KBM-7 (cell line): ENCODE measurements around the gene GSTP1.
"Not testable (repeated sequence)": the region's sequence is repeated elsewhere in the genome, so short reads cannot be mapped to it uniquely, and the experiment has no call there.

ENCODE experiments used
- DNase-seq: peaks from one replicate; pipeline ENCODE4 v3.0.0-alpha.2; 2015
- in situ Hi-C: fragments of 300-500 bp; cut with MboI; formaldehyde crosslinking; loops from 2 replicates; pipeline ENCODE4 v1.14.3; 2020; ENCODE audit warnings: low sequenced_read_pairs, low pct_unique_long_range_greater_than_20kb, mixed read lengths

Gene GSTP1

GRCh38 chr11:67610302-67610868, 26.8 kb downstream of the GSTP1 start:
- in situ Hi-C loops: no loop called here
- DNase-seq: no peak

GRCh38 chr11:67611165-67611564, 27.6 kb downstream of the GSTP1 start:
- in situ Hi-C loops: no loop called here
- DNase-seq: no peak

GRCh38 chr11:67611704-67612587, 28.3 kb downstream of the GSTP1 start:
- DNase-seq: no peak
- in situ Hi-C loops: no loop called here

DNA sequence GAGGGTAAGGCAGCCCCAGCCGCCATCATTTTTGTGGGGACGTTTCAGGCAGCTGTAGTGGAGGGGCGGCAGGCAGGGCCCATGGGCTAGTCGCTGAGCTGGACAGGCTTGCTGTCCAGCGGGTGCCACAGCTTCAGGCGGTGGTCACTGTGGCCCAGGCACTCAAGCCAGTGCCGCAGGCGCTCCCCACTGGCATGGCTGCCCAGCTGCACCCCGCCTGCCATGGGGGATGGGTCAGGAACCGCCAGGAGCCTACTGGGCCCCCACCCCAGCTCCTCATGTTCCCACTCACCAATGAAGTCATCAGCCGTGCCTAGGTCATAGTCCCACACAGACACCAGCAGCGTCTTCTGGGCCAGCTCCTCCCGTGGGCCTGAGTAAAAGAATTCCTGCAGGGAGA, 29.1 kb downstream of the GSTP1 start:
- DNase-seq: no peak
- in situ Hi-C loops: no loop called here

GRCh38 chr11:67613313-67613959, 29.8 kb downstream of the GSTP1 start:
- in situ Hi-C loops: no loop called here

DNA sequence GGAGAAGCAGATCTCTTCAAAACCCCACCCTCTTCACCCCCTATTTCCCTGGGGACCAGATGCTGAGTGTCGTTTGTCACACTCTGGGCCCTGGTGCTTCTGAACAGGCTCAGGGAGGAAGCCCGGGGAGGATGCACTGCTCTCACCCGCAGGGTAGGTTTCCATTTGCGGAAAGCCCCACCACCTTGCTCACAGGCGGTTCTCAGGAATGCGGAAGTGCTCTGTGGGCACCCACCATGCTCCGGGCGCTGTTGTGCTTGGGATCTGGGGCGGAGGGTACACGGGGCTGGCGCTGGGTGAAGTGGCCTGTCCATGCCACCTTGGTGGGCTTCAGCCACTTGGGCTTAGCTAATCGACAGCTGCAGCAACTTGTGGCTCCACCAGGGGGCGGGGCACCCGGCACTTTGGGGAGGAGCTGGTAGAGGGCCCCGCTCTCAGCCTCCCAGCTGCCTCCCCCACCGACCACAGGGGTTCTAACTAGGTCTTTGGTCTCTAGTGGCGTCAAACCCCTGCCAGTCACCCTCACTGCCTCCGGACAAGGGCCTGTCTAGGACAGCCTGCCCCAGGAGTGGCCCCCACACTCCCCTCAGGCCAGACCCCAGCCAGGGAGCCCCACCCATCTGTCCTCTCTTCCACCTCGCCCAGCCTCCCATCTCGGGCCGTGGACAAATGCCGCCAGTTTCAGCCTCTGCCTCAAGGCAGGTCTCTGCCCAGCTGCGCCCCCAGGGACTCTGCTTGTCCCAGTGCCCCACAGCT, 30.5 kb downstream of the GSTP1 start:
- in situ Hi-C loops: no loop called here
- DNase-seq: peak; percentile 90

More at GRCh38 chr11:67613313-67613959, 29.8 kb downstream of the GSTP1 start:
- DNase-seq: no peak

DNA sequence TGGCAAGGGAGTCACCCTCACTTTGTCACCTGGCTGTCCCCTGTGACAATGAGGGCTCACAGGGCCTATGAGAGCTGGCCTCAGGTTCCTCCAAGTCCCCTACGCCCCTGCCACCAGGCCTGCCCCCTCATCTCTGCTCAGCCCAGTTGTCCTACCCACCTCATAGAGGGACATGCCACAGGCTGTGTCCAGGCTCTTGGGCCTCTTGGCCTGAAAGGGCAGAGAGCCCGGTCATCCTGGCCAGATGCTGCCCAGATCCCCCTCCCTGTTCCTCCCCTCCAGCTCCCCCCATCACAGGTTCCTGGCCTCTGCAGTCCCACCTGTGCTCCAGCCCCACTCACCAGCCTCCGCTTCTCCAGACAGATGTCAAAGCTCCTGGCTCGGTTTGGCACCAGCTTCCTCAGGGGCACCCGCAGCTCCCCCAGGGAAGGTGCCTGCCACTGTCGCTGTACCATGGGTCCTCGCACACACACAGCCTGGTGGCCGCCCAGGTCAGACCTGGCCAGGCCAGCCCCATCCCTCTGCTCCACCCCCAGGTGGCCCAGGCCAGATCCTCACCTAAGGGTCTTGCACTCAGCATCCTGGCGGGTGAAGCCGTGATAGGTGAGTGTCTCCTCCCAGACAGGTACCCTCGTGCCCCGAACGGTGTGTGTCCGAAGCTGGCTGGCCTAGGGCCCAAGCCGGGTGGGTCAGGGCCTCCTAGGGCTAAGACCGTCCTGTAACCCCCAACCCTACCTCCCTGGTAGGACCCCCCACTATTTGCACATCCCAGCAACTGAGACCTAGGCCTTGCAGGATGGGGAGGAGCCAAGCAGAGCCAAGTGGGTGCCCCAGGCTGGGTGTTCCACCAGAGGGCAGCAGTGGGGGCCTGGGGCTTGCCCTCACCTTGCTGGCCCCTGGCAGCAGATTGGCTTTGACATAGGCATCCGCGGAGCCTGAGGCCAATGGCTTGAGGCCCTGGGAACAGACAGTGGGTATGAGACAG, 31.4 kb downstream of the GSTP1 start:
- in situ Hi-C loops: no loop called here
- peak; percentile 72 for DNase-seq

DNA sequence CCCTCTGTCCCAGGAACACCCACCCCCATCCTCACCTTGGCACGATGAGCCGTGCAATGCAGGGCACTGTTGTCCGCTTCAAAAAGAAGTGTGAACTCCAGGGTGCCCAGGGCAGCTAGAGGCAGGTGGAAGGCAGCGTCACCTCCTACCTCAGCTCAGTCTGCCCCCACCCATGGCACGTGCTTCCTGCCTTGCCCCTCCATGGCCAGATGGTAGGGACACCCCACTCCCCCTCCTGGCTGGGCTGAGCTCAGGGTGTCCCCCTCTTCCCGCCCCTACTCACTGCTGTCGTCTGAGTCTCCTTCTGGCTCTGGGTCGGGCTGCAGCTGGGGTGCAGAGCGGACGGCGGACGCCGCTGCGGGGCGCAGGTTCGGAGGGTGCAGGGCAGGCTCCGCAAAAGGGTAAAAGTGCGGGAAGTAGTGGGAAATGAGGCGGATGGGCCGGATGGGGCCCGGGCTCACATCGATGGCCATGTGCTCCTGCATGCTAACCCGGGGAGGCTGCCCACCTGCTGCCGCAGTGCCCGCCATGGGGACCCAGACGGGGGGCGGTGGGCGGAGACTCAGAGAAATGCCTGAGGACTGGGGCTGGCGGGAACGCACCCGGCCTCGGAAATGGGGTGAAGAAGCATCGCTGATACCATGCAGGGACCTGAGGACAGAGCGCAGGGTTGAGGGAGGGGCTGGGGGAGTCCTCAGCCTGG, 32.3 kb downstream of the GSTP1 start:
- DNase-seq: no peak
- in situ Hi-C loops: no loop called here

DNA sequence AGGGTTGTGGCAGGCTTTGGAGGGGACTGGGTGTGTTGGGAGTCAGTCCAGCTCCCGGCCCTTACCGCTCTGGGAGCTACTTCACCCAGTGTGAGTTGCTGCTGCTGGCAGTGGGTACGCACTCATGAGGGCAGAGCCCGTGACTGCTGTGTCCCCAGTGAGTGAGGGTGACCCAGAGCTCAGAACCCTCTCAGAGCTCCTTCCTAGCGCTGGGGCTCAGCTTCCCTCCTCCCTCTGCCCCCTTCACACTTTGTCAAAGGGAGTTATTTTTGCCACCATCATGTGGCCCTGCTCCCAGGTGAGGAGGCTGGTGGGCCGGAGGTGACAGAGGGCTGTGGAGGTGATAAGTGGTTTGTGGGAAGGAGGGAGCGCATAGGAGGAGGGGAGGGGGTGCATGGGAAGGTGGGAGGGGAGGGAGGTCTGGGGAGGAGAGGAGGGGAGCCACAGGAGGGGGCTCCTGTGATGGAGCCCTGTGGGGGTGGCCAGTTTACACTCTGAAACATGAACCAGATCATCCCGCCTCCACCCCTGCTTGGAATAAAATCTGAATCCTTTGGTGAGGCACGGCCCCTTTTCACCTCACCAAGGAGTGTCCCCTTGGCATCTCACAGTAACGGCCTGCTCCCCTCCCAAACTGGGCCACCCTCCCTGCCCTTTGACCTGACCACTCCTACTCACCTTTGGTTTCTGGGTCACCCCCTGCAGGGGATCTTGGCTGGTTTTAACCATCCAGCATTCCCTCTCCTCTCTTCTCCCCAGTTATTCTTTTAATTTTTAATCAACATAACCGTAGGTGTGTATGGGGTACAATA, 33.0 kb downstream of the GSTP1 start:
- in situ Hi-C loops: no loop called here
- no peak for DNase-seq

DNA sequence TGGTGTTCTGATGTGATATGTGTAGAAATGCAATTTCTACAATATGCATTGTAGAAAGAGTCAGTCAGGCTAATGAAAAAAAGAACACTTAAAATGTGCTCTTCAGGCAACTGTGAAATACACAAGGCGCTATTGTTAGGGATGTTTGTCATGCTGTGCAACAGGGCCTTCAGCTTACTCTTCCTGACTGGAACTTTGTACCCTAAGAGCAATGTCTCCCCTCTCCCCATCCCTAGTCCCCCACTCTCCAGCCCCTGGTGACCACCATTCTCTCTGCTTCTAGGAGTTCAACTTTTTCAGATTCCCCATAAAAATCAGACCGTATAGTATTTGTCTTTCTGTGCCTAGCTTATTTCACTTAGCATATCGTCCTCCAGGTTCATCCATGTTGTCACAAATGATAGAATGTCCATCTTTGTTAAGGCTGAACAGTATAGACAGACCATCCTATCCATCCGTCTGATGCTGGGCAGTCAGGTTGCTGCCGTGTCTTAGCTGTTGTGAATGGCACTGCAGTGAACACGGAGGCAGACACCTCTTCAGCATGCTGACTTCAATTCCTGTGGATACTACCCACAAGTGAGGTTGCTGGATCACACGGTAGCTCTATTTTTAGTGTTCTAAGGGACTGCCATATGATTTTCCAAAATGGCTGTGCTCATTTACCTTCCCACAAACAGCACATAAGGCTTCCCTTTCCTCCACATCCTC, 33.8 kb downstream of the GSTP1 start:
- in situ Hi-C loops: no loop called here
- DNase-seq: no peak

GRCh38 chr11:67618901-67619659, 35.5 kb downstream of the GSTP1 start:
- in situ Hi-C loops, DNase-seq: not testable (repeated sequence)

- in situ Hi-C loops, DNase-seq: not testable (repeated sequence)
Observed at GRCh38 chr11:67619683-67620618, 36.3 kb downstream of the GSTP1 start.

GRCh38 chr11:67620621-67621020, 37.0 kb downstream of the GSTP1 start:
- not testable (repeated sequence) for DNase-seq

DNA sequence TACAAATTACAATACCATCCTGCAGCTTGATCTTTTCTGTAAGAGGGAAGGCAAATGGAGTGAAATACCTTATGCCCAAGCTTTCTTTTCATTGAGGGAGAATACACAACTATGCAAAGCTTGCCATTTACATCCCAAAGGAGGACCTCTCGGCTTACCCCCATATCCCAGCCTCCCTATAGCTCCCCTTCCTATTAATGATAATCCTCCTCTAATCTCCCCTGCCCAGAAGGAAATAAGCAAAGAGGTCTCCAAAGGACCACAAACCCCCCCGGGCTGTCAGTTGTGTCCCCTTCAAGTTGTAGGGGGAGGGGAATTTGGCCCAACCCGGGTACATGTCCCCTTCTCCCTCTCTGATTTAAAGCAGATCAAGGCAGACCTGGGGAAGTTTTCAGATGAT, 38.3 kb downstream of the GSTP1 start:
- in situ Hi-C loops: not testable (repeated sequence)

More at GRCh38 chr11:67620621-67621020, 37.0 kb downstream of the GSTP1 start:
- in situ Hi-C loops: not testable (repeated sequence)

GRCh38 chr11:67622905-67623304, 39.3 kb downstream of the GSTP1 start:
- DNase-seq, in situ Hi-C loops: not testable (repeated sequence)

More for the DNA sequence above, 38.3 kb downstream of the GSTP1 start:
- DNase-seq: not testable (repeated sequence)
